Mucosa of stomach (tissue), 1 donor: Measurements from ENCODE around the gene SLC7A4.

Source experiments
- H3K27me3 ChIP-seq: one replicate; pipeline ENCODE4 v1.7.0; 2013; ENCODE audit warnings: mild to moderate bottlenecking, low read length; ENCODE audit not compliant: control insufficient read depth, insufficient read depth
- H3K36me3 ChIP-seq: one replicate; pipeline ENCODE4 v1.7.0; 2013; ENCODE audit warnings: low read length; ENCODE audit not compliant: control insufficient read depth, insufficient read depth
- H3K4me1 ChIP-seq: one replicate; pipeline ENCODE4 v1.7.0; 2013; ENCODE audit warnings: mild to moderate bottlenecking, low read length; ENCODE audit not compliant: control insufficient read depth, insufficient read depth
- H3K4me3 ChIP-seq: one replicate; pipeline ENCODE4 v1.7.0; 2013; ENCODE audit warnings: low read length
- H3K9ac ChIP-seq: one replicate; pipeline ENCODE4 v1.7.0; 2013; ENCODE audit warnings: mild to moderate bottlenecking, low read length, moderate library complexity
- H3K9me3 ChIP-seq: one replicate; pipeline ENCODE4 v1.7.0; 2013; ENCODE audit warnings: mild to moderate bottlenecking, low read length, moderate library complexity; ENCODE audit not compliant: control insufficient read depth
- donor health status: Pancreatic carcinoma.

The SLC7A4 gene

GRCh38 chr22:21003782-21004181, 28.6 kb downstream of the SLC7A4 start:
- no peaks in the 10 kb centered on the region for H3K27me3 ChIP-seq
- peaks cover 7% of the 10 kb centered on the region for H3K36me3 ChIP-seq
- peaks cover 36% of the 10 kb centered on the region for H3K4me1 ChIP-seq
- no peaks in the 10 kb centered on the region for H3K9me3 ChIP-seq
- H3K9ac ChIP-seq = no peak overlapping the region
- H3K4me3 ChIP-seq = no peak overlapping the region

DNA sequence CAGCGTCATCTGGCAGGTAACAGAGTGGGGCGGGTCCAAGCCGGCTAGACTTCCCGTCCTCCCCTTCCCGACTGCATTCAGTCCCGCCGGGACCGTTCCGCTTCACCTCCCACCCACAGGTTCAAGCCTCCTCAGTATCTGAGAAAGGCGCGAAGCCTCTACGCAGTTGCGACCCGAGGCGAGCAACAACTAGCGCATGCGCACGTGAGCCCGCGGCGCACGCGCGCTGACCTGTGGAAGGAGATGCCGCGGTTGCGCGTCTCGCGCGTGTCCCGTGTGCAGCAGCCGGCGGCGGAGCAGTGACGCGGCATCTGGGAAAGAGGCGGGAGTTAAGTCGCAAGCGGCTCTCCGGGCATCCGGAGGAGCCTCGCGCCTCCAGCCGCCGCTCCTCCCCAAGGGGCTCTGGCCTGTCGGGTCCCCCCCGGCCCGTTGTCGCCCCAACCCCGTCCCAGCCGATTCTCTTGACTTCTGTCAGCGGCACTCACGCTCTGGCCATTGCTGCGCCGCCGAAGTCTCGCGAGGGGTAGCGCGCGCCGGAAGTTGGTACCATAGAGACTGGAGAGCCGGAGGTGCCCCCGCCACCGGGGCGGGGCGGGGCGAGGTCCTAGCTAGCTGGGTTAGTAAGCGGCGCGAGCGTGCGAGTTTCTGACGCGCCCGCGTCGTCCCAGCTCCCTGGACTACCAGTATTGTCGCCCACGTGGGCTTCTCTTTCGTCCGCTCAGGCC, 30.6 kb downstream of the SLC7A4 start, which contains the start of gene THAP7:
THAP7 (minus strand) TSS at position 518 of the 725 bp plus-strand sequence; CDS start at position 311, 207 bp downstream.
- H3K27me3 ChIP-seq = no peaks in the 10 kb centered on the region
- H3K36me3 ChIP-seq = peaks cover 17% of the 10 kb centered on the region
- H3K4me1 ChIP-seq = peaks cover 36% of the 10 kb centered on the region
- H3K9me3 ChIP-seq = no peaks in the 10 kb centered on the region
- peak within 1 kb of the TSS; percentile 91 for H3K9ac ChIP-seq
- peak within 1 kb of the TSS; percentile 70 for H3K4me3 ChIP-seq

DNA sequence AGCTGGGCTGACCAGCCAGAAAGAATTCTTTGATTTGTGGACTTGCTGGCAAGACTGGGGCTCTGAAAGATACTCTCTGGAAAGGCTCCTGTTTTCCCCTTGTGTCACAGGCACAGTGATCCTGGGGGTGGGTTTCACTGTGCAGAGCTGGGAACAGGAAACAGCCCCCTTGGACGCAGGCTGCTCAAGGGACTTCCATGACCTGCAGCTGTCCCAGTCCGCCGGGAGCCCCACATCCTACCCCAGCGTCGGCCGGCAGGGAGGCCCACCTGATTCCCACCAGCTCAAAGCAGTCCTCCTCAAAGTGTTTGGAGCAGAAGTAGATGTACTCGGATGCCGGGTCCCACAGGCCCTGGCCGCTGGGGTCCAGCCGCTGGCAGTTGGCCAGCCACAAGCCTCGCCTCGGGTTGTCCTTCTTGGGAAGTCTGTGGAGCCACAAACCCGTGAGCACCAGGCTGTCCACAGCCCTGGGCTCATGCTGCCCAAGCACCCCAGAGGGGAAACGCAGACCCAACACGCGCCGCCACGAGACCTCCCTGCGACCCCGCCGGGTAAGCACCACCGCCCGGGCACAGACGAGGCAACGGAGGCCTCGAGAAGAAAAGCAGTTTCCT, 31.3 kb downstream of the SLC7A4 start:
- Histone ChIP-seq H3K36me3 (peaks cover 19% of the 10 kb centered on the region), H3K4me1 (peaks cover 36% of the 10 kb centered on the region), H3K4me3 (peak overlapping the region; percentile 70), H3K9me3 (no peaks in the 10 kb centered on the region), H3K27me3 (no peaks in the 10 kb centered on the region), H3K9ac (peak overlapping the region; percentile 91)

GRCh38 chr22:21000207-21000986, 32.0 kb downstream of the SLC7A4 start:
- Histone ChIP-seq H3K36me3 (peaks cover 19% of the 10 kb centered on the region), H3K4me3 (peak overlapping the region; percentile 70), H3K27me3 (no peaks in the 10 kb centered on the region), H3K9ac (peak overlapping the region; percentile 91), H3K4me1 (peaks cover 36% of the 10 kb centered on the region), H3K9me3 (no peaks in the 10 kb centered on the region)

- H3K27me3 ChIP-seq = no peaks in the 10 kb centered on the region
- H3K4me3 ChIP-seq = no peak overlapping the region
- peaks cover 36% of the 10 kb centered on the region for H3K4me1 ChIP-seq
- H3K9me3 ChIP-seq = no peaks in the 10 kb centered on the region
- no peak overlapping the region for H3K9ac ChIP-seq
- H3K36me3 ChIP-seq = peaks cover 19% of the 10 kb centered on the region
Measured at GRCh38 chr22:20999350-21000206, 32.8 kb downstream of the SLC7A4 start.

- Histone ChIP-seq H3K27me3 (no peaks in the 10 kb centered on the region), H3K4me1 (peaks cover 31% of the 10 kb centered on the region), H3K36me3 (peaks cover 19% of the 10 kb centered on the region), H3K9me3 (no peaks in the 10 kb centered on the region), H3K9ac (no peak overlapping the region), H3K4me3 (no peak overlapping the region)
Measured at GRCh38 chr22:20998411-20999336, 33.7 kb downstream of the SLC7A4 start.

DNA sequence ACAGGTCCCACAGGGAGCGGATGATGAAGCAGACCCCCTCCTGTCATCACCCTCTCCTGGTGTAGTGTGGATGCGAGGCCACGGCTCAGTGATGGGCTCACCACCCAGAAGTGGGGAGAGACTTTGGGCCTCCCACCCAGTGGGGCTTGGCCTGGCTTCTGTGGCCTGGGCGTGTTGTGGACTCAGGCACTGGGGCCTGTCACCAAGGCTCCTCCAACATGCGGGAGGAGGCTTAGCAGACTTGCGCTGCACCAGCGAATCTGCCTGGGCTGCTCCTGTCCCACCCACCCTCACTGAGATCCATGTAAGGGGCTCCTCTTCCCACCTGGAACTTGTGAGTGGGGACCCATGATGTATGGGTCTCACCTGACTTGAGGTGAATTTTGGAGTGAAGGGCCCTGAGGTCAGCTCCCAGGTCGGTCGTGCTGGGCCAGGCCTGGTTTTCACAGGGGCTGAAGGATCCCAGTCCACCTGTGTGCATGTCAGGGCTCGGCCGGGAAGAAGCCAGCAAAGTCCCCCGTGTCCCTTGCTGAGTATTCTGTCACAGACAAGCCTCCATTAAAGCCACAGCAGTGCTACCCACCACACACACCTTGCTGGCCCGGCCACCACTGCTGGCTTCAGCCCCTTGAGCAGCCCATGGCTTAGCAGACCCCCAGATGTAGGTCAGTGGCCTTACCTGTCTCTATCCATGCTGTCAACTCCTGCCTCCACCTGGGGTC, 34.7 kb downstream of the SLC7A4 start:
- Histone ChIP-seq H3K4me1 (peaks cover 21% of the 10 kb centered on the region), H3K4me3 (no peak overlapping the region), H3K27me3 (no peaks in the 10 kb centered on the region), H3K9me3 (no peaks in the 10 kb centered on the region), H3K9ac (no peak overlapping the region), H3K36me3 (peaks cover 24% of the 10 kb centered on the region)

DNA sequence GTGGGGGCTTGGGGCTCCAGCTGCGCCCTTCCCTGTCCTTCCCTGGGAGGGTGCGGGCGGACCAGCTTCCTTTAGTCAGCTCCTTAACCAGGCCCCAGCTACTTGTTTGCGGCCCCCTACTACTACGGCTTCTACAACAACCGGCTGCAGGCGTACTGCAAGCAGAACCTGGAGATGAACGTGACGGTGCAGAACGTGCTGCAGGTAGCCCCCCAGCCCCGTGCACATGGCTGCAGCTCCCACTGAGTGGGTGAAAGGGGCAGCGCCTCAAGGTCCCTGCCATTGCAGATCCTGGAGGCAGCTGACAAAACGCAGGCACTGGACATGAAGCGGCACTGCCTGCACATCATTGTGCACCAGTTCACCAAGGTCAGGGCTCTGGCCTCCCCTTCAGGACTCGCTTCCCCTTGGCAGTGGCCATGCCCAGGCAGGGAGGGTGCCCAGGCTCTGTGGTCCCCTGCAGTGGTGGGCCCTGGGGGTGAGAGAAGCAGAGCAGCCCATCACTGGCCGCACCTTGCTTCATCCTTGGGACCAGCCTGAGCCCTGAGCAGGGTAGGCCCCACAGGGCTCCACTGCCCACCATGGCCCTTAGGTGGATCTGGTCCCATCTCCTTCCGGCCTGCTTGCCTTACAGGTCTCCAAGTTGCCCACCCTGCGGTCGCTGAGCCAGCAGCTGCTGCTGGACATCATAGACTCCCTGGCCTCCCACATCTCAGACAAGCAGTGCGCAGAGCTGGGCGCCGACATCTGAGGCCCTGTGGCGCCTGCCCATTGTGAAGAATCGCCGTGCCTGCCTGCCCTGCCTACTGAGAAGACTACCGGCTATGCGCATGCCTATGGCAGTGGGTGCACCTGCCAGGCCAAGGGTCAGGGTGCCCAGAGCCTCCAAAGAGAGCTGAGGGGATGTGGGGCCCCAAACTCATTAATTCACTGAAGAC, 35.5 kb downstream of the SLC7A4 start:
- H3K9ac ChIP-seq = no peak overlapping the region
- no peak overlapping the region for H3K4me3 ChIP-seq
- peaks cover 32% of the 10 kb centered on the region for H3K36me3 ChIP-seq
- H3K4me1 ChIP-seq = peaks cover 21% of the 10 kb centered on the region
- H3K9me3 ChIP-seq = no peaks in the 10 kb centered on the region
- H3K27me3 ChIP-seq = no peaks in the 10 kb centered on the region

- H3K27me3 ChIP-seq = no peaks in the 10 kb centered on the region
- no peak overlapping the region for H3K4me3 ChIP-seq
- H3K9ac ChIP-seq = no peak overlapping the region
Measured at GRCh38 chr22:20996031-20996410, 36.3 kb downstream of the SLC7A4 start.

More at GRCh38 chr22:20996031-20996410, 36.3 kb downstream of the SLC7A4 start:
- Histone ChIP-seq H3K9me3 (no peaks in the 10 kb centered on the region), H3K36me3 (peaks cover 36% of the 10 kb centered on the region), H3K4me1 (peaks cover 15% of the 10 kb centered on the region)
